ENCODE measurements around the gene TBC1D9. TPM values are rescaled to one million over a fixed set of nuclear protein-coding genes. Genes with fewer than 3 reads are reported as not detected.

The TBC1D9 gene
- total RNA-seq, 2 donors from 2014 or later = 28.6 to 34.2 TPM

- DNase-seq (ENCODE audit: low spot score) = no peak
- H3K9me3 ChIP-seq = no peaks in the 10 kb centered on the region
- no peak overlapping the region for H3K4me3 ChIP-seq
- H3K27me3 ChIP-seq (replicated peaks; ENCODE audit: insufficient read depth) = no peaks in the 10 kb centered on the region
- intact Hi-C loops (cut with DNase I) = no loop called here
- H3K27ac ChIP-seq = peak overlapping the region in 1 of 2 donors; percentile 3
- peaks cover 2% of the 10 kb centered on the region for H3K4me1 ChIP-seq (replicated peaks)
- TF ChIP-seq POLR2AphosphoS5 (IDR thresholded peaks at IDR 0.05) (no peak), POLR2A (IDR thresholded peaks at IDR 0.05) (no peak), CTCF (IDR thresholded peaks at IDR 0.05) (no peak)
- 90% methylated on average over 6 of the region's 6 CpGs for WGBS
- H3K36me3 ChIP-seq = no peaks in the 10 kb centered on the region
Observed at GRCh38 chr4:140736669-140737343, 19.4 kb downstream of the TBC1D9 start.

- Histone ChIP-seq H3K27ac (no peak overlapping the region), H3K27me3 (replicated peaks; ENCODE audit: insufficient read depth) (no peaks in the 10 kb centered on the region), H3K4me3 (no peak overlapping the region), H3K4me1 (replicated peaks) (peaks cover 2% of the 10 kb centered on the region), H3K9me3 (no peaks in the 10 kb centered on the region), H3K36me3 (no peaks in the 10 kb centered on the region)
- TF ChIP-seq POLR2AphosphoS5 (IDR thresholded peaks at IDR 0.05) = no peak
- DNase-seq (ENCODE audit: low spot score) = no peak
- intact Hi-C loops (cut with DNase I) = no loop called here
- 72% methylated on average over 4 of the region's 4 CpGs for WGBS
Observed at GRCh38 chr4:140735779-140736391, 20.3 kb downstream of the TBC1D9 start.

- no peak for DNase-seq (ENCODE audit: low spot score)
- intact Hi-C loops (cut with DNase I) = no loop called here
- Histone ChIP-seq H3K36me3 (no peaks in the 10 kb centered on the region), H3K27me3 (replicated peaks; ENCODE audit: insufficient read depth) (no peaks in the 10 kb centered on the region), H3K9me3 (no peaks in the 10 kb centered on the region), H3K4me3 (no peak overlapping the region), H3K4me1 (replicated peaks) (peaks cover 2% of the 10 kb centered on the region), H3K27ac (no peak overlapping the region)
- WGBS = 85% methylated on average over 2 of the region's 2 CpGs
- no peak for TF ChIP-seq CTCF (IDR thresholded peaks at IDR 0.05)
- TF ChIP-seq POLR2A (IDR thresholded peaks at IDR 0.05) = no peak
- no peak for TF ChIP-seq POLR2AphosphoS5 (IDR thresholded peaks at IDR 0.05)
Observed at GRCh38 chr4:140735317-140735716, 20.9 kb downstream of the TBC1D9 start.

GRCh38 chr4:140732780-140733179 lies 23.4 kb downstream of the TBC1D9 start:
- Histone ChIP-seq H3K27ac (peak overlapping the region in 1 of 2 donors; percentile 15), H3K4me1 (replicated peaks) (peaks cover 8% of the 10 kb centered on the region), H3K9me3 (no peaks in the 10 kb centered on the region), H3K4me3 (no peak overlapping the region), H3K27me3 (replicated peaks; ENCODE audit: insufficient read depth) (no peaks in the 10 kb centered on the region), H3K36me3 (no peaks in the 10 kb centered on the region)
- no peak for TF ChIP-seq POLR2A (IDR thresholded peaks at IDR 0.05)
- TF ChIP-seq POLR2AphosphoS5 (IDR thresholded peaks at IDR 0.05) = no peak
- TF ChIP-seq CTCF (IDR thresholded peaks at IDR 0.05) = no peak
- intact Hi-C loops (cut with DNase I) = no loop called here
- 54% methylated on average over 2 of the region's 2 CpGs for WGBS
- DNase-seq (ENCODE audit: low spot score) = no peak

GRCh38 chr4:140729344-140730049 lies 26.7 kb downstream of the TBC1D9 start:
- Histone ChIP-seq H3K27me3 (replicated peaks; ENCODE audit: insufficient read depth) (no peaks in the 10 kb centered on the region), H3K4me1 (replicated peaks) (peaks cover 20% of the 10 kb centered on the region), H3K4me3 (no peak overlapping the region), H3K27ac (peak overlapping the region in 1 of 2 donors; percentile 77), H3K9me3 (no peaks in the 10 kb centered on the region), H3K36me3 (no peaks in the 10 kb centered on the region)
- intact Hi-C loops (cut with DNase I) = no loop called here
- 91% methylated on average over 6 of the region's 6 CpGs for WGBS
- TF ChIP-seq POLR2A (IDR thresholded peaks at IDR 0.05) (no peak), CTCF (IDR thresholded peaks at IDR 0.05) (no peak), POLR2AphosphoS5 (IDR thresholded peaks at IDR 0.05) (no peak)
- no peak for DNase-seq (ENCODE audit: low spot score)

Data from prostate gland (tissue), 2 donors.